ENCODE results near the gene MADD. TPM values are rescaled to one million over a fixed set of nuclear protein-coding genes. Genes with fewer than 3 reads are reported as not detected.

The MADD gene
- total and polyA plus RNA-seq, 2 donors (not counting 3 experiments of a cell fraction or from before 2014, with no cell fraction given) = 35.3 to 36.8 TPM

DNA sequence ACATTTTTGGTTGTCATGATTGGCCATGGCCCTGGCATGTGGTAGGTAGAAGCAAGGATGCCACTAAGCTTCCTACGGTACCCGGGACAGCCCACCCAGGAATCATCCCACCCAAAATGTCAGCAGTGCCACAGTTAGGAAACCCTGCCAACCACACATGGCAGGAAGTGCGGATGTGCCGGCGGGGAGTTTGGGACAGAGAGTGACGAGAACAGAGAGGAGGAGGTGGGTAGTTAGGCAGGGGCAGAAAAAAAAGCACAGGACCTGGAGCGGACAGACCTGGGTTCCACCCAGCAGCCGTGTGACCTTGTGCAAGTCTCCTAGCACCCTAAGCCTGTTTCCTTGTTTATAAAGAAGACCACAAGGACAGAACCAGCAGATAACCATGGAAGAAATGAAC is 105.1 kb downstream of the MADD start:
- H3K9me3 ChIP-seq (replicated peaks; ENCODE audit: control insufficient read depth, insufficient read depth, low read length) = no peaks in the 10 kb centered on the region
- ChIA-PET POLR2A (no interaction called here), CTCF (interaction anchor here (0.8 to 4.7 kb wide), 13 partner anchors 11 to 242 kb away, joined by 3 to 148 read pairs (median 8); partner anchors contain the start of gene SLC39A13)
- no peak overlapping the region for H3K9ac ChIP-seq (replicated peaks; ENCODE audit: extremely low read depth, insufficient read depth, low read length)
- H3K27ac ChIP-seq (ENCODE audit: insufficient read depth, low read depth, low read length) = no peak overlapping the region
- no peaks in the 10 kb centered on the region for H3K79me2 ChIP-seq (ENCODE audit: control insufficient read depth, insufficient read depth, low read length)
- no peaks in the 10 kb centered on the region for H3K36me3 ChIP-seq (ENCODE audit: control insufficient read depth in 2 of 2, extremely low read depth in 1 of 2, insufficient read depth in 2 of 2, low read length in 2 of 2)
- DNase-seq (ENCODE audit: low read depth, low spot score) = no peak
- no peak overlapping the region for H3K4me2 ChIP-seq (ENCODE audit: insufficient read depth, low read length)
- no peak overlapping the region for H2AFZ ChIP-seq (ENCODE audit: low read depth, low read length)
- no TSS peak for BruUV-seq (replicated peaks)
- no peaks in the 10 kb centered on the region for H4K20me1 ChIP-seq (replicated peaks; ENCODE audit: control insufficient read depth, extremely low read depth, insufficient read depth, low read length)
- intact Hi-C loops (cut with micrococcal nuclease) (no loop called here), dilution Hi-C loops (cut with MboI; ENCODE audit: extremely low pct_ligation_motif_present, low sequenced_read_pairs) (no loop called here)
- no peaks in the 10 kb centered on the region for H3K9me1 ChIP-seq (replicated peaks; ENCODE audit: control insufficient read depth, extremely low read depth, insufficient read depth, low read length)
- TF ChIP-seq, protein P1, sequence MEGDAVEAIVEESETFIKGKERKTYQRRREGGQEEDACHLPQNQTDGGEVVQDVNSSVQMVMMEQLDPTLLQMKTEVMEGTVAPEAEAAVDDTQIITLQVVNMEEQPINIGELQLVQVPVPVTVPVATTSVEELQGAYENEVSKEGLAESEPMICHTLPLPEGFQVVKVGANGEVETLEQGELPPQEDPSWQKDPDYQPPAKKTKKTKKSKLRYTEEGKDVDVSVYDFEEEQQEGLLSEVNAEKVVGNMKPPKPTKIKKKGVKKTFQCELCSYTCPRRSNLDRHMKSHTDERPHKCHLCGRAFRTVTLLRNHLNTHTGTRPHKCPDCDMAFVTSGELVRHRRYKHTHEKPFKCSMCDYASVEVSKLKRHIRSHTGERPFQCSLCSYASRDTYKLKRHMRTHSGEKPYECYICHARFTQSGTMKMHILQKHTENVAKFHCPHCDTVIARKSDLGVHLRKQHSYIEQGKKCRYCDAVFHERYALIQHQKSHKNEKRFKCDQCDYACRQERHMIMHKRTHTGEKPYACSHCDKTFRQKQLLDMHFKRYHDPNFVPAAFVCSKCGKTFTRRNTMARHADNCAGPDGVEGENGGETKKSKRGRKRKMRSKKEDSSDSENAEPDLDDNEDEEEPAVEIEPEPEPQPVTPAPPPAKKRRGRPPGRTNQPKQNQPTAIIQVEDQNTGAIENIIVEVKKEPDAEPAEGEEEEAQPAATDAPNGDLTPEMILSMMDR (IDR thresholded peaks at IDR 0.05; ENCODE audit: extremely low read depth in 1 of 2, insufficient read depth in 1 of 2, low read depth in 1 of 2, low read length in 2 of 2) = no peak
- TF ChIP-seq GATA2 (IDR thresholded peaks at IDR 0.05; ENCODE audit: insufficient read depth, insufficient read length, low read depth, low read length) (no peak), EZH2 (IDR thresholded peaks at IDR 0.05; ENCODE audit: borderline replicate concordance, low read depth, low read length, severe bottlenecking) (no peak), JUN (IDR thresholded peaks at IDR 0.05; ENCODE audit: borderline replicate concordance, insufficient read depth, insufficient read length, low read depth) (no peak), FOS (IDR thresholded peaks at IDR 0.05; ENCODE audit: borderline replicate concordance, insufficient read depth, low read length) (no peak), MYC (IDR thresholded peaks at IDR 0.05; ENCODE audit: low read depth, low read length) (no peak), POLR2A (IDR thresholded peaks at IDR 0.05; ENCODE audit: low read depth, low read length) (no peak), POLR2AphosphoS5 (IDR thresholded peaks at IDR 0.05; ENCODE audit: insufficient read depth, low read depth, low read length) (no peak)
- TF ChIP-seq, protein P2, sequence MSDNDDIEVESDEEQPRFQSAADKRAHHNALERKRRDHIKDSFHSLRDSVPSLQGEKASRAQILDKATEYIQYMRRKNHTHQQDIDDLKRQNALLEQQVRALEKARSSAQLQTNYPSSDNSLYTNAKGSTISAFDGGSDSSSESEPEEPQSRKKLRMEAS (IDR thresholded peaks at IDR 0.05; ENCODE audit: insufficient read depth, insufficient read length) = no peak
- peaks cover 9% of the 10 kb centered on the region for H3K4me1 ChIP-seq (ENCODE audit: control insufficient read depth, extremely low read depth, insufficient read depth, low read length)
- no peak overlapping the region for H3K4me3 ChIP-seq (replicated peaks in 1 of 3; ENCODE audit: insufficient read depth in 1 of 3, low read depth in 1 of 3, low read length in 3 of 3)
- H3K27me3 ChIP-seq (ENCODE audit: control insufficient read depth in 2 of 2, insufficient read depth in 2 of 2, low read length in 2 of 2) = no peaks in the 10 kb centered on the region
- no peak for FAIRE-seq

All from endothelial cell of umbilical vein (primary cell).